Activated naive CD4-positive, alpha-beta T cell treated with anti-CD3 and anti-CD28 coated beads for 36 hours (primary cell): Measurements from ENCODE around the gene CASP7. TPM values are rescaled to one million over a fixed set of nuclear protein-coding genes. Genes with fewer than 3 reads are reported as not detected.

Experiments
- CTCF ChIA-PET: fragments of 350-600 bp; sonication (Branson Sonifier 250); formaldehyde crosslinking; loops from one replicate; lab custom pipeline; 2021; ENCODE audit warnings: antibody characterized with exemption; lab: Charles Lee
- DNase-seq: peaks from one replicate; pipeline ENCODE4 v3.0.0-alpha.2; 2020
- H3K27ac Mint-ChIP-seq: one replicate; pipeline ENCODE4 v1.8.0; 2021; ENCODE audit warnings: mild to moderate bottlenecking, mixed read lengths
- H3K27me3 Mint-ChIP-seq: one replicate; pipeline ENCODE4 v1.8.0; 2021; ENCODE audit warnings: low read depth, mixed read lengths
- H3K36me3 Mint-ChIP-seq: one replicate; pipeline ENCODE4 v1.8.0; 2021; ENCODE audit warnings: low read depth, mixed read lengths
- H3K4me1 Mint-ChIP-seq: one replicate; pipeline ENCODE4 v1.8.0; 2021; ENCODE audit warnings: low read depth, mixed read lengths
- H3K4me3 Mint-ChIP-seq: one replicate; pipeline ENCODE4 v1.8.0; 2021; ENCODE audit warnings: mild to moderate bottlenecking, moderate library complexity, mixed read lengths
- H3K9me3 Mint-ChIP-seq: one replicate; pipeline ENCODE4 v1.8.0; 2021; ENCODE audit warnings: mixed read lengths
- intact Hi-C: fragments of 100-400 bp; cut with micrococcal nuclease; formaldehyde crosslinking; loops from one replicate; pipeline ENCODE4 v1.15.1; 2023
- total RNA-seq, 2 experiments: library from RNA; stranded (reverse); gene quantifications; one replicate each; pipeline ENCODE4 v1.2.3, GENCODE V29; 2021

Gene CASP7
- 1 to 10 TPM; 6.1 to 7.2 TPM for total RNA-seq

DNA sequence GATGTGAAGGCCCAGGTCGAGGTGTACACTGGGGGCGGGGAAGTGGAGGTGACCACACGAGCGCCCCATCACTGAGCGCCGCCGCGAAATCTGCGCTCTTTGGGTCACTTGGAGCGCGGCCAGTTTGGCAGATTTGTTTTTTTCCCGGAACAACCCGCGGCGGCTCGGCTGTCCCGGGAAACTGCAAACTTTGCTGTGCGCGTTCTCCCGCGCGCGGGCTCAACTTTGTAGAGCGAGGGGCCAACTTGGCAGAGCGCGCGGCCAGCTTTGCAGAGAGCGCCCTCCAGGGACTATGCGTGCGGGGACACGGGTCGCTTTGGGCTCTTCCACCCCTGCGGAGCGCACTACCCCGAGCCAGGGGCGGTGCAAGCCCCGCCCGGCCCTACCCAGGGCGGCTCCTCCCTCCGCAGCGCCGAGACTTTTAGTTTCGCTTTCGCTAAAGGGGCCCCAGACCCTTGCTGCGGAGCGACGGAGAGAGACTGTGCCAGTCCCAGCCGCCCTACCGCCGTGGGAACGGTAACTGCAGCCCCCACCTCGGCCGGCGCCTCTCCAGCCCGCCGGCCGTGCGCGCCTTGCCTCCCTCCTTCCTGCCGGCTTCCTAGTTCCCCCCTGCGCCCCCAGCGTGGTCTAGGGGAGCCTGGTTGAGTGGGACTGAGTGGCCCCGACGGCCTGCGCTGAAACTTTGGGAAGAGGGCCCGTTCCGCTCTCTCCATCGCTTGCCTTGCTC, at the start of gene CASP7:
TSS of gene CASP7 (plus strand) at position 450 of the 727 bp plus-strand sequence. CDS start 17,582 bp downstream, outside the sequence.
- Mint-ChIP-seq H3K27ac (peak within 1 kb of the TSS; percentile 68), H3K4me1 (peaks cover 39% of the 10 kb centered on the region), H3K9me3 (peaks cover 12% of the 10 kb centered on the region), H3K27me3 (no peaks in the 10 kb centered on the region), H3K4me3 (peak within 1 kb of the TSS; percentile 83), H3K36me3 (peaks cover 16% of the 10 kb centered on the region)
- peak; percentile 77 for DNase-seq
- CTCF ChIA-PET, result interaction anchor here (0.6 to 2.2 kb wide), 15 partner anchors 10 to 559 kb away, joined by 3 to 6 read pairs (median 4); partner anchors contain the start of gene VWA2
- intact Hi-C loops, result loop anchor here (1.0 to 10.0 kb wide), 10 partner anchors 173 to 1292 kb away; no protein-coding TSS in a partner anchor

DNA sequence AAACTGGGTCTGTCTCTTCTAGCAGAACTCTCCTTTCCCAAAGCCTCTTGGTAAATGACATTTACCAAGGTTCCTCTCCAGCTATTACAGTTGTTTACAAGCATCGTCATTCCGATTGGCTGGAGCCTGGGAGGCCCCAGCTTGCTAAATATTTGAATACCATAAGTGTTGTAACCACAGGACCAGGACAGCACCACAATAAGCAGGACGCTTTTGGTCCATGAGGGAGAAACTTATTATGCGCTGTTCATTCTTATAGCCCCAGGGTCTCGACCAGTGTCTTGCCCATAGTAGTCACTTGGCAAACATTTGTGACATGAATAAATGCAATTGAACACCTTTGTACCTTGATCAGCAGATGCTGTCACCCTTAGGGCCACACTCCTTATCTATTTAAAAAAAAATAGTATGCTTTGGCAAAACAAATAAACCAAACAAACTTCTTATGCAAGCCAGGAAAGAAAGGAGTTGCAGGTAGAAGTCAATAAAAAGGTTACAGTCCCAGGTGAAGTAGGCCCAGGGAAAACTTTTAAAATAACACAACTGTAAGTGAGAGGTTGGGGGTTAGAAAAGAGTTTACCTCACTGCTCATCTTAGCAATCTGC, 48.7 kb upstream of the CASP7 start:
- intact Hi-C loops, result no loop called here
- no peaks in the 10 kb centered on the region for H3K4me1 Mint-ChIP-seq
- no peak for DNase-seq
- CTCF ChIA-PET, result no interaction called here
- no peaks in the 10 kb centered on the region for H3K36me3 Mint-ChIP-seq
- H3K27me3 Mint-ChIP-seq, result peaks cover 7% of the 10 kb centered on the region
- H3K9me3 Mint-ChIP-seq, result peaks cover 5% of the 10 kb centered on the region
- no peak overlapping the region for H3K4me3 Mint-ChIP-seq
- H3K27ac Mint-ChIP-seq, result no peak overlapping the region

DNA sequence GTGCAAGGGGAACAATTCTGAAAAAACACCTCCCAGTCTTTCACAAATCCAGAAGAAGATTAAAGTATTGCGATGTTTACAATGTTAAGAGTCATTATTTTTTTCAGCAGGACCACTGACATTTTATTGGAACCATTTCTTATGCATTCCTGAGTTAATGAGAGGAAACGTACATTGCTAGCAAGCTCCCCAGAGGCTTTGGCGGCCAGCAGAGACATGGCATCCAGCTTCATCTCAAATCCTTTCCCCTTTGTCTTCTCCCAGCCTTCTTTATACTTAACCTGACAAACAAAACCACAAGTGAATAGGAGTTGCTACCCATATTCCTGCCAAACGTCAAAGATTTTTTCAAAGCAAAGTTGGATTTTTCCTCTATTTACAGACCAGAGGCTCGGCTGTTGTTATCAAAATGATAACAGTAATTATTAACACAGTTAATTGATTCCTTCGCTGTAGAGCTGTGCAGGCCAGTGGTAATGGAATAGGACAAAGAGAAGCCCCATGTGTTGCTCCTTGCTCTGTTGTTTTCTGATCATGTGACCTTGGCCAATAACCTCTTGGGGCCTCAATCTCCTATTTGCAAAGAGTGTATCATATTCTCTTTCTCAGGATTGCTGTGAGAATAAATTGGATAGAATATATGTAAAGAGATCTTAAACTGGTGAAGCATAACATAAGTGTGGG, 47.9 kb upstream of the CASP7 start:
- intact Hi-C loops, result no loop called here
- DNase-seq, result no peak
- no peaks in the 10 kb centered on the region for H3K4me1 Mint-ChIP-seq
- peaks cover 10% of the 10 kb centered on the region for H3K27me3 Mint-ChIP-seq
- H3K4me3 Mint-ChIP-seq, result no peak overlapping the region
- CTCF ChIA-PET, result no interaction called here
- no peaks in the 10 kb centered on the region for H3K36me3 Mint-ChIP-seq
- peaks cover 5% of the 10 kb centered on the region for H3K9me3 Mint-ChIP-seq
- H3K27ac Mint-ChIP-seq, result no peak overlapping the region

DNA sequence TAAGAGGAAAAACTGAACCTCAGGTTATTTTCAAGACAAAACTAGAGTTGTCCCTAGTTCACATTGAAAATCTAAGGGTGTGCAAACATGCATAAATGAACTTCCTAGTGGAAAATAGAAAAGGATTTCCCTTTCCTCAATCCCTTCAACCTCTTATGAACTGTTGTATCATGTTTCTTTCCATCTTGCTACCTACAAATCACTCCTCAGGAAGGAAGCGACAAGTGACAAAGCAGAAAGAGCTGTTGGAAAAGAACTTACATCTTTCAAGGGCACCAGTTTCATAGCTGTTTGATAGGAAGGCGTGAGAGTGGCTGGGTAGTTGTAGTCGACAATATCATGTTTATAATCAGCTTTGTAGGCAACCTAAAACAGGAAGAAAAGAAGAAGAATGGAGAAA, 39.7 kb upstream of the CASP7 start:
- CTCF ChIA-PET, result no interaction called here
- Mint-ChIP-seq H3K4me3 (no peak overlapping the region), H3K9me3 (no peaks in the 10 kb centered on the region), H3K36me3 (no peaks in the 10 kb centered on the region), H3K27ac (no peak overlapping the region), H3K4me1 (peaks cover 4% of the 10 kb centered on the region), H3K27me3 (peaks cover 29% of the 10 kb centered on the region)
- DNase-seq, result no peak
- intact Hi-C loops, result no loop called here

DNA sequence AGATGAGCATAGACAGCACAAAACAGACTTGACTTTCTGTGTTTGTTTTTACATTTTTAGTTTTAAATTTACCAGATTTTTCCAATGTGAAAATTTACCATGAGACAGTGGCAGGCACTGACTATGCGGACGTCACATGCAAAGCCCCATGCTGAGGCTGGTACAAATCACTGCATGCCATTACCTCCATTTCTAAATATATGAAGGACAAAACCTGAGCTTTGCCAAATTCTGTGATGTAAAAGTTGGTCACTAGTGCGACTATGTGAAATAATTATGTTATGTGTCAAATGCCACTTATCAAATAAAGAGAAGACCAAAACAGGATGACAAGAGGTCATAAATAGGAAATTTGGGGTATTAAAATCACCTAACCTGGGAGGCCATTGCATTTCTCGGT, 38.0 kb upstream of the CASP7 start:
- no peak overlapping the region for H3K27ac Mint-ChIP-seq
- no peaks in the 10 kb centered on the region for H3K36me3 Mint-ChIP-seq
- CTCF ChIA-PET, result no interaction called here
- no peaks in the 10 kb centered on the region for H3K9me3 Mint-ChIP-seq
- H3K27me3 Mint-ChIP-seq, result peaks cover 21% of the 10 kb centered on the region
- no peak for DNase-seq
- peaks cover 4% of the 10 kb centered on the region for H3K4me1 Mint-ChIP-seq
- intact Hi-C loops, result no loop called here
- no peak overlapping the region for H3K4me3 Mint-ChIP-seq

DNA sequence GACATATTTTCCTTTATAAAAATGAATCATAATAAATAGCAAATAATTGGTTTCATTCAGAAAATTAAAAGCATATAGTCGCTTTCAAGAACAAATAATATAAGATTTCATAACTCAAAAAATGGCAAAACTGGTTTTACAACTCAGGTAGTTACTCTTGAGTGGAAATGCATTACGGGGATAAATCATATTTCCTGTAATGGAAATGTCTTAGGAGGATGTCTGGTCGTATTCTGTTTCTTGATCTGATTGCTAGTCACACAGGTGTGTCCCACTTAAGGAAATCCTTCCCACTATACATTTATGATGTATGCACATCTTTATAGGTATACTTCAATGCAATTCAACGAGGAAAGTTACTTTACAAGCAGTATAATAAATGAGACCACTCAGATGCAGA, 36.5 kb upstream of the CASP7 start:
- DNase-seq, result no peak
- intact Hi-C loops, result no loop called here
- Mint-ChIP-seq H3K27me3 (peaks cover 24% of the 10 kb centered on the region), H3K4me1 (peaks cover 4% of the 10 kb centered on the region), H3K27ac (no peak overlapping the region), H3K9me3 (no peaks in the 10 kb centered on the region), H3K4me3 (no peak overlapping the region), H3K36me3 (no peaks in the 10 kb centered on the region)
- CTCF ChIA-PET, result no interaction called here

DNA sequence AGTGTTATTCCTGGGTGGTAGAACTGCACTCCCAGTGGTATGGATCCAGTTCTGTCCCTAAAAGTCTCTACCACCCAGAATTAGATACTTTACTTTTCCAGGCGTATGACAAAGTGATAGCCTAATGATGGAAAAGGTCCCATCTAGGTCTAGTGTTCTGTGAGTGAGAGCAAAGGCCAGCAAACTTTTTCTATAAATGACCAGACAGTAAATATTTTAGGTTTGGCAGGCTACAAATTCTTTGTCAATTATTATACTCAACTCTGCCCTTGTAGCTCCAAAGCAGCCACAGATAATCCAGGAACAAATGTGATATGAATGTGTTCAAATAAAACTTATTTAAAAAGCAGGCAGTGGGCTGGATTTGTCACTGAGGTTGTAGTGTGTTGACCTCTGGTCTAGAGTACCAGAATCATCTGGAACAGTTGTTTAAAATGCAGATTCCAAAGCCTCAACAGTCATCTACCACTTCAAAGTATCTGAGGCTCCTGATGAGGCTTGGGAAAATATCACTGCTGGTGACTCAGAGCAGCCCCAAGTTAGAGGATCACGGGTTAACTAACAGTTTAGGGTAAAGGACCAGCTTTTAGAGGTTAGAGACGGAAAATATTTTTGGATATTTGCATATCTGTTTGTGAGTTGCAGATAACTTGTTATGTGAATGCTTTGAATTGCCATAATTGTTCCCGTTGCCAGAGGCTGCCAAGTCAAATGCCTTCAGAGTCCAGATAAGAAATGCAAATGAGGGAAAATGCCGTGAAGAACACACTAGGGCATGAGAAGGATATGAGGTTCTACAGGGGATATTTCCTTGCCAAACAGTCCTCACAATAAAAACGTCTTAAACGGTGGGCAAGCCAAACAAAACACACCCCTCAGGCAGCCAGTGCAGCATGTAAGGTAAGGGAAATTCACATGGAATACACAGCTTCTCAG, 35.3 kb upstream of the CASP7 start:
- CTCF ChIA-PET, result no interaction called here
- Mint-ChIP-seq H3K4me1 (peaks cover 4% of the 10 kb centered on the region), H3K9me3 (no peaks in the 10 kb centered on the region), H3K4me3 (no peak overlapping the region), H3K36me3 (no peaks in the 10 kb centered on the region), H3K27me3 (peaks cover 22% of the 10 kb centered on the region), H3K27ac (no peak overlapping the region)
- no peak for DNase-seq
- intact Hi-C loops, result no loop called here

DNA sequence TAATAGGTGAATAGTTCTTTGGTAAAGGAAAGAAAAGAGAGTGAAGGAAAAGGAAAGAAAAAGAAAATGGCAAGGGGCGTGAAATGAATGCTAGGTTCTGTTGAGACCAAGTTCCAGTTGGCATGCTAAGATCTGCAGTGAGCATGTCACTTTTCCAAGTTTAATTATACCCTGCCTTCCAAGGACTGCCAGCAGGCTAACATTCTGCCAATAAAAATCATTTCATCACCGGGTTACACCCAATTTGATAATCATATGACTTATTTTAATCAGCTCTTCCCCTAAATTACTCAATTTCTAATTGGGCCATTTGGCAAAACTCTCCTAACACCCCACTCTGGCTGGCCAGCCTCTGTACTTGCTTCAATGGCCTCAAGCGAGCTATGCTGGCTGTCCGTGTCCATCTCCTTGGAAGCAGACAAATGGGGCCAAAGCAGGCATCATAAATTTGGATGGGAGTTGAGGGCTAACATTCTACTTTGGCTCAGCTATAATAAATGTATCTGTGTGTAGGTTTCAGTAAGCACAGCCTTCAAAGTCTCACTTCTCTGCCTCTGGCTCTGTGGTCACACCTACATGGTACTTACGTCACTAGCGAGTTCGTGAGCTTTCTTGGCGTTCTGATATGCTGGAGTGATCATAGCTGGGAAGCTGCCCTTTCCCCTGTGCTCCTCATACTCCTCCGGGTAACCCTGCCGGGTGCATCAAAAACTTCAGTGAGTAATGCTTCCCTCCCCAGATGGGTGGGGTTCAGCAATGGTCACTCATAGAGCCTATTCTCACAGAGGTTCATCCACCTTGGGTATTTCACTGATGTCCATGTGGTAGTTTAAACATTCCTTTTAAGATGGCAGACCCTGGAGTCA, 33.1 kb upstream of the CASP7 start:
- intact Hi-C loops, result no loop called here
- H3K9me3 Mint-ChIP-seq, result no peaks in the 10 kb centered on the region
- no peaks in the 10 kb centered on the region for H3K36me3 Mint-ChIP-seq
- no peak for DNase-seq
- CTCF ChIA-PET, result no interaction called here
- H3K27me3 Mint-ChIP-seq, result peaks cover 16% of the 10 kb centered on the region
- peaks cover 4% of the 10 kb centered on the region for H3K4me1 Mint-ChIP-seq
- no peak overlapping the region for H3K4me3 Mint-ChIP-seq
- H3K27ac Mint-ChIP-seq, result no peak overlapping the region

DNA sequence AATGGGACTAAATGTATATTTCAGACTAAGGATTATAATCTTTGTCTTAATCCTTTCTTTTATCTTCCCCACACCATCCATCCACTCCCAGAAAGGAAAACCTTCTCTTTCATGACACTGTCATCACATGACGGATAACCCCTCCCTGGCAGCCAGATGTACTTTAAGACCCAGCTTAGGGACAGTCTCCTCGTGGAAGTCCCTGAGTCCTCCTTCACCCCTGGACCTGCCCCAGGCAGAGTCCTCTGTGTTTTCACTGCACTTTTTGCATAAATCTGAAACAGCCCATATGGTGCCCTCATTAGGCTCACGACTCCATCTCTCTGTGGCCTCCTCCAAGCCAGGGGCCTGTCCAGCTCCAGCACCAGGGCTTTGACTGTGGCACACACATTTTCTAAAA, 31.9 kb upstream of the CASP7 start:
- CTCF ChIA-PET, result no interaction called here
- Mint-ChIP-seq H3K4me1 (peaks cover 4% of the 10 kb centered on the region), H3K9me3 (no peaks in the 10 kb centered on the region), H3K27ac (no peak overlapping the region), H3K4me3 (no peak overlapping the region), H3K27me3 (peaks cover 15% of the 10 kb centered on the region), H3K36me3 (no peaks in the 10 kb centered on the region)
- no peak for DNase-seq
- intact Hi-C loops, result no loop called here

DNA sequence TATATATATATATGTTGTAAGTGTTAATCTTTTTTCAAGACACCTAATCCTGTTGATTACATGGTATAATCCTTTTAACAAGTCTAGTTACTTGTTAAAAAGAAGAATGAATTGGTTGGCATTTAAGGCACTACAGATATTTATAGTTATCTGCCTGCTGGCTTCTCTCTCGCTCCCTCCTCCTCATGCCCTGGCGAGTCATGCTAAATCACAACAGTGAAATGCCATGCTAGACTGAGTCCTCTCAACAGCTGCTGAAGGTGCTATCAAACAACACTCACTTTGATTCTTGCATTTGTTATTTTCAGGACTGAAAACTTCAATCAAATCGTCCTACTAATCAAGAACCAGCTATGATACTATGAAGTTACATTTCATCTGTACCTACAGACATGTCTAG, 31.2 kb upstream of the CASP7 start:
- H3K4me1 Mint-ChIP-seq, result peaks cover 4% of the 10 kb centered on the region
- no peaks in the 10 kb centered on the region for H3K9me3 Mint-ChIP-seq
- no peaks in the 10 kb centered on the region for H3K36me3 Mint-ChIP-seq
- no peak for DNase-seq
- no peak overlapping the region for H3K4me3 Mint-ChIP-seq
- H3K27me3 Mint-ChIP-seq, result peaks cover 12% of the 10 kb centered on the region
- intact Hi-C loops, result no loop called here
- CTCF ChIA-PET, result no interaction called here
- no peak overlapping the region for H3K27ac Mint-ChIP-seq

DNA sequence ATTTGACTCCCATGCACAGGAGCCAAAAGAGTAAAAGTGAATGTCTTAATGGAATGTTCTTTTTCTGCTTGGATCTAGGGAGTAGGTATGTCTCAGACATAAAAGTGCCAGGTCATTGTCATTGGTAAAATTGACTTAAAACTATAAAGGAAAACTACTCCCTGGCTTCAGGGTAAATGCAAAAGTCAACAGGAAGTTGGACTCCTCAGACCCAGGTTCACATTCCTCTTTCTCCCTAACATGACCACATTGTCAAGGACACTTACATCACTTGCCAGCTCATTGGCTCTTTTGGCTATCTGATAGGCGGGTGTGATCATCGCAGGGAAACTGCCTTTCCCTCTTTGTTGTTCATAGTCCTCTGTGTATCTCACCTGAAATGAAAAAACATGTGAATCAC, 29.5 kb upstream of the CASP7 start:
- Mint-ChIP-seq H3K4me3 (no peak overlapping the region), H3K27me3 (peaks cover 15% of the 10 kb centered on the region), H3K4me1 (no peaks in the 10 kb centered on the region), H3K27ac (no peak overlapping the region), H3K9me3 (no peaks in the 10 kb centered on the region), H3K36me3 (no peaks in the 10 kb centered on the region)
- intact Hi-C loops, result no loop called here
- CTCF ChIA-PET, result interaction anchor here (0.6 kb wide), 1 partner anchor 16 kb away, joined by 3 read pairs; no protein-coding TSS in a partner anchor
- DNase-seq, result no peak
